KMS-11 (cell line): ENCODE measurements around the gene CCDC14.
"Not testable (repeated sequence)": the region's sequence is repeated elsewhere in the genome, so short reads cannot be mapped to it uniquely, and the experiment has no call there.

Experiments used
- H2AFZ ChIP-seq: fragments of 200-600 bp; sonication (generic); 2 replicates; pipeline ENCODE4 v1.6.1; 2016; ENCODE audit warnings: antibody characterized with exemption, mixed run types, low read depth
- H3K27ac ChIP-seq: fragments of 200-600 bp; sonication (generic); 2 replicates; pipeline ENCODE4 v1.6.1; 2016; ENCODE audit warnings: mild to moderate bottlenecking, mixed run types
- H3K27me3 ChIP-seq: fragments of 200-600 bp; sonication (generic); 2 replicates; pipeline ENCODE4 v1.6.1; 2017; ENCODE audit warnings: mild to moderate bottlenecking, low read depth, mixed run types, moderate library complexity; ENCODE audit not compliant: insufficient read depth
- H3K36me3 ChIP-seq: fragments of 200-600 bp; sonication (generic); 2 replicates; pipeline ENCODE4 v1.6.1; 2017; ENCODE audit warnings: mild to moderate bottlenecking, mixed run types; ENCODE audit not compliant: insufficient read depth
- H3K4me1 ChIP-seq: fragments of 200-600 bp; sonication (generic); 2 replicates; pipeline ENCODE4 v1.6.1; 2016; ENCODE audit warnings: mild to moderate bottlenecking, low read depth, mixed run types; ENCODE audit not compliant: poor library complexity, severe bottlenecking
- H3K4me2 ChIP-seq: fragments of 200-600 bp; sonication (generic); 2 replicates; pipeline ENCODE4 v1.7.0; 2016; ENCODE audit warnings: mild to moderate bottlenecking, mixed run types
- H3K4me3 ChIP-seq: fragments of 200-600 bp; sonication (generic); IDR thresholded peaks from 2 replicates; pipeline ENCODE4 v1.6.1; 2017; ENCODE audit warnings: low read depth, low read length, mixed read lengths; ENCODE audit not compliant: insufficient read depth
- H3K79me2 ChIP-seq: fragments of 200-600 bp; sonication (generic); 2 replicates; pipeline ENCODE4 v1.6.1; 2016; ENCODE audit warnings: low read depth, mixed run types; ENCODE audit not compliant: insufficient read depth
- H3K9ac ChIP-seq: fragments of 200-600 bp; sonication (generic); 2 replicates; pipeline ENCODE4 v1.6.1; 2016; ENCODE audit warnings: mild to moderate bottlenecking, mixed run types
- H4K20me1 ChIP-seq: fragments of 200-600 bp; sonication (generic); 2 replicates; pipeline ENCODE4 v1.6.1; 2016; ENCODE audit warnings: mild to moderate bottlenecking, mixed run types; ENCODE audit not compliant: insufficient read depth
- CTCF ChIP-seq: fragments of 200-600 bp; sonication (generic); conservative IDR thresholded peaks from 2 replicates; pipeline ENCODE4 v1.6.1; 2017; ENCODE audit warnings: low read depth, mild to moderate bottlenecking, antibody characterized with exemption, low read length, moderate library complexity, mixed read lengths

CCDC14 gene

GRCh38 chr3:123984350-123984749 is 23.3 kb upstream of the CCDC14 start:
- Histone ChIP-seq H3K36me3 (no peaks in the 10 kb centered on the region), H3K27me3 (no peaks in the 10 kb centered on the region), H4K20me1 (no peaks in the 10 kb centered on the region), H3K4me2 (no peak overlapping the region), H3K79me2 (no peaks in the 10 kb centered on the region), H3K9ac (no peak overlapping the region), H3K4me3 (no peak overlapping the region), H2AFZ (no peak overlapping the region), H3K4me1 (no peaks in the 10 kb centered on the region), H3K27ac (no peak overlapping the region)
- TF ChIP-seq CTCF: no peak

- not testable (repeated sequence) for H2AFZ ChIP-seq, H3K27me3 ChIP-seq
Observed at GRCh38 chr3:123981317-123981716, 20.3 kb upstream of the CCDC14 start.

GRCh38 chr3:123980539-123980938 is 19.5 kb upstream of the CCDC14 start:
- no peak overlapping the region for H3K4me2 ChIP-seq
- no peak overlapping the region for H3K4me3 ChIP-seq

More at GRCh38 chr3:123981317-123981716, 20.3 kb upstream of the CCDC14 start:
- not testable (repeated sequence) for H3K36me3 ChIP-seq, H3K79me2 ChIP-seq, H4K20me1 ChIP-seq, H3K4me3 ChIP-seq, H3K27ac ChIP-seq, H3K4me2 ChIP-seq, H3K9ac ChIP-seq, H3K4me1 ChIP-seq

GRCh38 chr3:123979525-123980501 is 18.8 kb upstream of the CCDC14 start:
- not testable (repeated sequence) for H3K27me3 ChIP-seq, H3K9ac ChIP-seq, H3K4me2 ChIP-seq, H3K4me3 ChIP-seq, H4K20me1 ChIP-seq, H3K79me2 ChIP-seq, H3K36me3 ChIP-seq, H3K27ac ChIP-seq, H3K4me1 ChIP-seq
- peak; percentile 84 for TF ChIP-seq CTCF
- H2AFZ ChIP-seq: peak overlapping the region; percentile 36; the same call in 1 of the 2 replicates

More at GRCh38 chr3:123980539-123980938, 19.5 kb upstream of the CCDC14 start:
- H3K9ac ChIP-seq: no peak overlapping the region
- no peaks in the 10 kb centered on the region for H4K20me1 ChIP-seq
- no peaks in the 10 kb centered on the region for H3K36me3 ChIP-seq
- H3K27ac ChIP-seq: no peak overlapping the region
- H3K27me3 ChIP-seq: no peaks in the 10 kb centered on the region
- H3K4me1 ChIP-seq: no peaks in the 10 kb centered on the region
- no peak for TF ChIP-seq CTCF
- no peak overlapping the region for H2AFZ ChIP-seq
- no peaks in the 10 kb centered on the region for H3K79me2 ChIP-seq

- H2AFZ ChIP-seq, H3K4me1 ChIP-seq, H3K79me2 ChIP-seq, H4K20me1 ChIP-seq, H3K27ac ChIP-seq, H3K4me3 ChIP-seq, H3K4me2 ChIP-seq, H3K27me3 ChIP-seq, H3K36me3 ChIP-seq, H3K9ac ChIP-seq: not testable (repeated sequence)
Observed at GRCh38 chr3:123976904-123977303, 15.9 kb upstream of the CCDC14 start.

- not testable (repeated sequence) for H3K4me2 ChIP-seq, H4K20me1 ChIP-seq, H3K9ac ChIP-seq, H3K27ac ChIP-seq, H2AFZ ChIP-seq, H3K36me3 ChIP-seq, H3K79me2 ChIP-seq, H3K4me3 ChIP-seq, H3K4me1 ChIP-seq, H3K27me3 ChIP-seq
Observed at GRCh38 chr3:123976181-123976898, 15.3 kb upstream of the CCDC14 start.

- not testable (repeated sequence) for H3K36me3 ChIP-seq, H3K9ac ChIP-seq, H3K4me1 ChIP-seq, H3K27ac ChIP-seq, H4K20me1 ChIP-seq, H2AFZ ChIP-seq, H3K4me3 ChIP-seq, H3K4me2 ChIP-seq, H3K27me3 ChIP-seq, H3K79me2 ChIP-seq
Observed at GRCh38 chr3:123975030-123975429, 14.0 kb upstream of the CCDC14 start.
